ENCODE measurements around the gene ORM2.

ORM2 gene

DNA sequence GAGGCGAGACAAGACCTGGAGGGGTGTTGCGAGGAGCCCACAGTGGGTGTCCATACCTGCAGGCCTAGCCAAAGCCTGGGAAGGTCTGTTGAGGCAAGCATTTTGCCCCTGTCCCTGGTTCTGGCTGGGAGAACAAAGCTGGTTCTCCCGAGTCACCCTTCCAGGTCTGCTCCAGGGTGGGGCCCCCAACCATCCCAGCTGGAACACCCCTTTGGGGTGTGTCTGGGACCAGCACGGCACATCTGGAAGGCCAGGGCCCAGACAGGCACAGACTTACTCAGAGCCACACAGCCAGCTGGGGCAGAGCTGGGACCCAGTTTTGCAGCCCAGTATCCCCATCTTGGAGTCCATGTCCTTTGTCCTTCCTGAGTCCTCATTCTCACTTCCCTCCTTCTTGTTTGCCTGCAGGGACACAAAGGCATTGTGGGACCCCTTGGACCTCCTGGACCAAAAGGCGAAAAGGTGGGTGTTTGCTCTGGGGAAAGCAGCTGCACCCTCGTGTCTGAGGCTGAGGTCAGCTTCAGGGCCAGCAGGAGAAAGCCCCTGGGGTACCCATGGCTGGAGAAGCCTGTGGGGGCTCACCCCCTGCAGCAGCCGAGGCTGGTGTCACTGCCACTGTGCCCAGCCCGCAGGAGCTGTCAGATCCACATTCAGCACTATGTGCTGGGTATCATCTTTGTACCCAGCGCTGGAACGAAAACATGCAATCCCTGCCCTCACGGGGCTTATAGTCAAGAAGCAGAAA lies 45.2 kb upstream of the ORM2 start:
- DNase-seq (ENCODE audit: low read depth): no peak
- TF ChIP-seq, protein P1, sequence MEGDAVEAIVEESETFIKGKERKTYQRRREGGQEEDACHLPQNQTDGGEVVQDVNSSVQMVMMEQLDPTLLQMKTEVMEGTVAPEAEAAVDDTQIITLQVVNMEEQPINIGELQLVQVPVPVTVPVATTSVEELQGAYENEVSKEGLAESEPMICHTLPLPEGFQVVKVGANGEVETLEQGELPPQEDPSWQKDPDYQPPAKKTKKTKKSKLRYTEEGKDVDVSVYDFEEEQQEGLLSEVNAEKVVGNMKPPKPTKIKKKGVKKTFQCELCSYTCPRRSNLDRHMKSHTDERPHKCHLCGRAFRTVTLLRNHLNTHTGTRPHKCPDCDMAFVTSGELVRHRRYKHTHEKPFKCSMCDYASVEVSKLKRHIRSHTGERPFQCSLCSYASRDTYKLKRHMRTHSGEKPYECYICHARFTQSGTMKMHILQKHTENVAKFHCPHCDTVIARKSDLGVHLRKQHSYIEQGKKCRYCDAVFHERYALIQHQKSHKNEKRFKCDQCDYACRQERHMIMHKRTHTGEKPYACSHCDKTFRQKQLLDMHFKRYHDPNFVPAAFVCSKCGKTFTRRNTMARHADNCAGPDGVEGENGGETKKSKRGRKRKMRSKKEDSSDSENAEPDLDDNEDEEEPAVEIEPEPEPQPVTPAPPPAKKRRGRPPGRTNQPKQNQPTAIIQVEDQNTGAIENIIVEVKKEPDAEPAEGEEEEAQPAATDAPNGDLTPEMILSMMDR (IDR thresholded peaks at IDR 0.05; ENCODE audit: low read depth, low read length, missing control alignments): no peak
- in situ Hi-C loops (cut with HindIII; ENCODE audit: low sequenced_read_pairs): no loop called here
- H3K4me3 ChIP-seq (ENCODE audit: low read depth, low read length): no peak overlapping the region

DNA sequence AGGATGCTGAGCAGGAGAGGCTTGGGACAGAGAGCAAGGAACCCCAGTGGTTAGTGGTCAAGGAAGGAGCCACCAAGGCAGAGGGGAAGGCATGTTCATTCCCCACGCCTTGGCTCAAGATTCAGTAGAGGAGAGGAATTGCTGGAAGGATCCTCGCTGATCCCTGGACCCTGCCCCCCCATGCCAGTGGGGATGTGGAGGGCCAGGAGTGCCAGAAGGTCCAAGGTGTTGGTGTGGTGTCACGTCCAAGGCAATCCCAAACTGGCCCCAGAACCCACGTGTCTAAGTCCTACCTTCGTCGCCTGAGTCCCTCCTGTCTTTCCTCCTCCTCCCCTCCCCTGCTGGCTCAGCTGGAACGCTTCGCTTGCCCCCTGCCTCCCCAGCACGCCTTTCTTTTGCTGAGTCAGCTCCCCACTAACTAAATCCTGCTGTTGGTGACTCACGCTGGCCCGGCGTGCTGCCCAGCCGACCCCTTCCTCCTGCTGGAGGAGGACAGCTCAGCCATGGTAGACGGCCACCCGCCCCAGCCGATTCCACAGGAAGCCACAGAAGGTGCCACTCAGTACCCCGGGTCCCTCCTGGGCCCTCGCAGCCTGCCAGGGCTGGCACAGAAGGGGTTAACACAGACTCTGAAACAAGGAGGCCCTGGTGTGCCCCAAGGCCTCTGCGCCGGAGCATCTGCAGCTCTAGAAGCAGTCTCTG lies 44.4 kb upstream of the ORM2 start:
- peak; percentile 89 for DNase-seq (ENCODE audit: low read depth)
- H3K4me3 ChIP-seq (ENCODE audit: low read depth, low read length): no peak overlapping the region
- in situ Hi-C loops (cut with HindIII; ENCODE audit: low sequenced_read_pairs): no loop called here
- TF ChIP-seq, protein P1 (IDR thresholded peaks at IDR 0.05; ENCODE audit: low read depth, low read length, missing control alignments): peak; percentile 26

DNA sequence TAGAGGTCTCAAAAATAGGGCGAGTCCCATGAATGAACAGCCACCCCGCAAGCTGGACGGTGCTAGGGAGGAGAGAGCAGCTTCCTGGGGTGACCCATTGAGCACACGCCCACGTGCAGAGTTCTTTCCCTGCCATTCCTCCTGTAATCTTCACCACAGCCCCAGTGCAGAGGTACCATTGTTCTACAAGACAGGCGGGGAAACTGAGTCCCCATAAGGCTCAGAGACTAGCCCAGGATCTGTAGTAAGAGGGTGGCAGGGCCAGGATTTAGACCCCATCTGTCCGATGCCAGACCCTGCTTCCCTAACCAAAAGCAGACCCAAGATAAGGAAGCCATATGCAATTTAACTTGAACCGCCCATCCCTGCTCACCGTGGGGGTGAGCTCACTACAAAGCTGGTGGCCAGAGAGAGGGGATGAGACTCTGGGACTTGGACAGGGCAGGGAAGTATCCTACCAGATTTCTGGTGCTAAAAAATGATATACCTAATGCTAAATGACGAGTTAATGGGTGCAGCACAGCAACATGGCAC lies 43.5 kb upstream of the ORM2 start:
- in situ Hi-C loops (cut with HindIII; ENCODE audit: low sequenced_read_pairs): no loop called here
- DNase-seq (ENCODE audit: low read depth): no peak
- TF ChIP-seq, protein P1 (IDR thresholded peaks at IDR 0.05; ENCODE audit: low read depth, low read length, missing control alignments): no peak
- H3K4me3 ChIP-seq (ENCODE audit: low read depth, low read length): no peak overlapping the region

DNA sequence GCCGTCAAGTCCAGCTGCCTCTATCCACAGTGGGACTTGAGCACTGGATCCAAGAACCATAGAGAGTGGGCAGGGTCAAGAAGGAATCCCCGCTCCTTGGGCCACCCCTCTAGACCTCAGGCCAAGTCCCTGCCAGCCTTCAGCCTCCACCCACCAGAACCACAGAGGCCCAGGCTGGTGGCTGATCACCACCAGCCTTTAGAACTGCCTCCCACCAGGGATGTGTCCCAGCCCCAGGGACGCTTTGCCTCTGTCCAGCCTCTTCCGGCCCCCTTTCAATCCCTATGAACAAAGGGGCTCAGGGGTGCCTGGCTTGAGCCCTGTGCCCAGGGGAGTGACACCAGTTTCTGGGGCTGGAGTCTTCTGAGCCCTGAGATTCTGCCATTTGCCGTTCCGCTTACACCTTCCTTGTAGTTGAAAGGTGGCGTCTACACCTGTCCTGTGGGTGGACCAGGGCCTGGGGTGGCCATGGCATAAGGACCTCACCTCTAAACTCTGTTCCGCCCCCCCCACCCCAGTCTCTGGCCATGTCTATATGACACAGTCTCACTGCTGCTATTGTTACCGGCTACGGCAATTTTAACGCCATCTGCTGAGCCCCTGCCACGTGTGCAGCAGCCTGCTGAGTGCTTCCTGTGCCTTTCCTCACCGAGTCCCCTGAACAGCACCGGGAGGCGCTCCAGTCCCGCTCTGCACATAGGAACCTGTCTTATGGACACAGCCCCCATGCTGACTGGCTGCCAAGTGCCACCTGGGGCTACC lies 42.5 kb upstream of the ORM2 start:
- TF ChIP-seq, protein P1 (IDR thresholded peaks at IDR 0.05; ENCODE audit: low read depth, low read length, missing control alignments): no peak
- in situ Hi-C loops (cut with HindIII; ENCODE audit: low sequenced_read_pairs): no loop called here

DNA sequence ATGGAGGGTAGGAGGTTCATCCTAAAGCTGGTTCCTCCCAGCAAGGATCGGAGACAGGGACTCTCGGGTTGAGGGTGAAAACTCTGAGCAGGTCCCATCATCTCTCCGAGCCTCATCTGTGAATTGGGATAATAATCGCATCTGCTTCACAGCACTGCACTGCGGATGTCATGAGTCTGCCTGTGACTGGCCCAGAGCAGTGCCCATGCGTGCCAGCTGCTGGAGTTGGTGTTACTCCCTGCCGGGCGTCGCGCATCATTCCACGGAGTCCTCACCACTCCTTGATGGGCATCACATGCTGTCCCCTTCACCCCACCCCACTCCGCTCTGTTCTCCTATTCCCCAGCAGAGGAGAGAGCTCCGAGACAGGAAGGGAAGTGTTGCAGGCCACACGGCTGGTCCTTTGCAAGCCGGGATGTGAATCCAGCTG lies 41.9 kb upstream of the ORM2 start:
- TF ChIP-seq, protein P1 (IDR thresholded peaks at IDR 0.05; ENCODE audit: low read depth, low read length, missing control alignments): no peak
- no peak for DNase-seq (ENCODE audit: low read depth)
- in situ Hi-C loops (cut with HindIII; ENCODE audit: low sequenced_read_pairs): no loop called here
- H3K4me3 ChIP-seq (ENCODE audit: low read depth, low read length): no peak overlapping the region

More for the DNA sequence above, 42.5 kb upstream of the ORM2 start:
- no peak overlapping the region for H3K4me3 ChIP-seq (ENCODE audit: low read depth, low read length)
- DNase-seq (ENCODE audit: low read depth): no peak
